ENCODE data around the gene UBE2E1.
A peak's percentile ranks its signal among the peaks of the same experiment; 100 is the strongest.

UBE2E1 gene

DNA sequence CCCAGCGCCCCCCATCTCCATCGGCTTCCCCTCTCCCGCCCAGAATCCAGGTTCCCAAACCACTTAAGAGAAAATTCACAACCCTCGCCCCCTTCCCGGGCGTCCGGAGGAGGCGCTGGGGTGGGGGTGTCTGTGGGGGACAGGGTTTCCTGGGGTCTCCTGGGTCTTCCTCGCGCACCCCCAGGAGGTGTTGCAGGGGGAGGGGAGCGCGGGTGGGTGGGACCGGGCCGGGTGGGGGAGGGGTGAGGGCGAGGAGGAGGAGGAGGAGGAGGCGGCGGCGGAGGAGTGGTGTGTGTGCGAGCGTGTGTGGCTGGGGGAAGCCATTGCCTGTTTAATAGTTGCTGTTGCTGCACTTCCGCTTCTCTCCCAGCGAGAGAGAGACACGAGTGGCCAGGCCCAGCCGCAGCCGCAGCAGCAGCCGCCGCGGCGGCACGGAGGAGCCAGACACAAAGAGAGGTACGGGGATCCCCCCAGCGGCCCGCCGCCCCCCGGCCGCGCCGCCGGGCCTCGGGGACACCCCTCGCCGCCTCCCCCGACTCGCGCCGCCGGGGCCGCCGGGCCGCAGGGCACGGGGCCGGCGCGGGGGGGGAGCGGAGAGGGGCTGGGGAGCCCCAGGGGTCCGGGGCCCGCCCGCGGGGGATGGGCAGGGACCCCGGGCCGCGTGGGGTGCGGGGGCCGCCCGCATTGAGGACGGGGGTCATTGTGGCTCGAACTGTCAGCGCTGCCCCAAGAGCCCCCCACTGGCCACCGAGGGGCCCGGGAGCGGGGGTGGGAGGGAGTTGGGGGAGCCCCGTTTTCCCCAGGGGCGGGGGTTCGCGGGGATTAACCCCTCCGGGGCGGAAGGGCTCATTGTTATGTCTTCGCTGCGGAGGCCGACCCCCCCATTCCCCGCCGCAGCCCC is at the start of gene UBE2E1:
UBE2E1 (plus strand) TSS at position 323 of the 901 bp plus-strand sequence. CDS start 1,315 bp downstream, outside the sequence.
- peak in 1 of 3 donors; percentile 47 for DNase-seq (ENCODE audit: low read depth in 2 of 3, low spot score in 1 of 3)

DNA sequence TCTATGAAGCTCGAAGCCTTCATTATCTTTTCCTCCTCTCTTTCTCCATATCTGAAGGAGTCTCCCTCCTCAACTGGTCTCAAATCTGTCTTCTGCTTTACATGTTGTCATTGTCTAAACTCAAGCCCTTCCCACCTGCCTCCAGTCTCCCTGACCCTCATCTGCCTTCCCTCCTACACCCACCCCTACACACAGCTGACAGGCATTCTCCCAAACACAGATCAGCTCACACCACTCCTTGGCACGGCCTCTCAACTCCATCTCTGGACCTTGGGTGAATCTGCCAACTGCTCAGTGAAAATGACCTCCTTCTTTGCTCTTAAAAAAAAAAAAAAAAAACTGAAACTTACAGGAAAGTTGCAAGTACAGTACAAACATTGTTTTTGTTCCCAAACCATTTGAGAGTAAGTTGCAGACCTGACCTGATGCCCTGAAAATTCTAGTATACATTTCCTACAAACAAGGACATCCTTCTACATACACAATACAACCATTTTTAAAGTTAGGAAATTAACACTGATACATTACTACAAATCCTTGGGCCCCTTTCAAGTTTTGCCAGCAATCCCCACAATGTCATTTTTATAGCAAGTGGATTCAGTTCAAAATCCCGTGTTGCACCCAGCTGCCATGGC is 49.4 kb upstream of the UBE2E1 start:
- DNase-seq (ENCODE audit: low read depth in 2 of 3, low spot score in 1 of 3), result no peak

DNA sequence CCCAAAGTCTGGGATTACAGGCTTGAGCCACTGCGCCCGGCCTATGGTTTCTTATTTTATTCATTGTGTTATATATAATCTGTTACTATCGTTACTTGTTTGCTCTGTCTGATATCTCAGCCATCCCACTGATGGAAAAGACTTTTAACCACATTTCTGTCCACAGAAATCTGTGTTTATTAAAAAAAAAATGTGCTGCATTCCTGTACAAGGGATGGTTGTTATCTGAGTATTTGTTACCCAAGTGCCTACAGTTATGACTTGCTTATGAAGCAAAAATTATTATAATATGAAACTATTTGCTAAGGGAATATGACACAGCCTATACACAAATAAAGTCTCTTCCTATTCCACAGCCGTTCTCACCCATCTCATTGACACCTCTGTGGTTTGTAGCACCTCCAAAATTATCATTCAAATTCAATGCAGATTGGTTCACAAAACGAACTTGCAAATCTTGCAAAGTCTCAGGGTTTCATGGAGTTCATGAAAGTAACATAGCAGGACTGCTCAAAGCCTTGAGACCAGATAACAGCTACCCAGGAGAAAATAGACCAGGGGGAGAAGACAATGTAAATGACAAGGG is 47.4 kb upstream of the UBE2E1 start:
- no peak for DNase-seq (ENCODE audit: low read depth in 2 of 3, low spot score in 1 of 3)

DNA sequence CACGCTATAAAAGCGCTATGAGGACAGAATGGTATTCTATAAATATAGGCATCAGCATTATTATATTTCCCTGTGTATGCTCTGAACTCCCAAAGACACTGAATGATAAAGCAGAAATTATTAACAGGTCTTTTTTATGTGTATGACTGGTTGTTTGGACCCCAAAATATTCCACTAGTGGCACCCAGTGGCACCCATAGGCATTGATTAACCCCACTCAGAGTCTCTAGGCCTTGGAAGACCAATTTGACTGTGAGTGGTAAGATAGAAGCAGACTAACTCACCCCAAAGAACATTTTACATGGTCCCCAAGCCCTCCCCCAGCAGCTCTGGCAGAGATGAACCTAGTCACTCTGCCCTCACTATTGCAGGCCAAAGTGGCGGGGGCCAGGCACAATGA is 45.4 kb upstream of the UBE2E1 start:
- no peak for DNase-seq (ENCODE audit: low read depth in 2 of 3, low spot score in 1 of 3)

DNA sequence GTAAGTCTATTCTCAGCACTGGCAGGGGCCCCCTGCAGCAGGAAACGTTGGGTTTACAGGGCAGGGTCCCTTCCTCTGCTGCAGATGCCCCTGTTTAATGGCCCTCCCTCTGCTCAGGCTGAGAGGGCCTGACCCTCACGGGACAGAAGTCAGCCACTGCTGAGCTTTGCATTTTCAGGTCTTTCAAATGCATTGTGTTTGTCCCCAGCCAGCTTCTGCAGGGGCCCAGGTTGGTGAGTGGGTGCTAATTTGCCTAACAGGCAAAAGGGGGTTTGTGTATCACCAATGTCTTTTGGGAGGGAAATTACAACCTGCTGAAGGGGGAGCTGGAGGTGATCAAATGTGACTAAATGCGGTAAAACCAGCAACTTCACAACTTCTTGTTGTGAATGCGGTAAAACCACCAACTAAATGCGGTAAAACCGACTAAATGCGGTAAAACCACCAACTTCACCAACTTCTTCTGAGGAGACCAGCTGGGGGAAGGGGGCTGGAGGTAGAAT is 44.8 kb upstream of the UBE2E1 start:
- DNase-seq (ENCODE audit: low read depth in 2 of 3, low spot score in 1 of 3), result no peak

DNA sequence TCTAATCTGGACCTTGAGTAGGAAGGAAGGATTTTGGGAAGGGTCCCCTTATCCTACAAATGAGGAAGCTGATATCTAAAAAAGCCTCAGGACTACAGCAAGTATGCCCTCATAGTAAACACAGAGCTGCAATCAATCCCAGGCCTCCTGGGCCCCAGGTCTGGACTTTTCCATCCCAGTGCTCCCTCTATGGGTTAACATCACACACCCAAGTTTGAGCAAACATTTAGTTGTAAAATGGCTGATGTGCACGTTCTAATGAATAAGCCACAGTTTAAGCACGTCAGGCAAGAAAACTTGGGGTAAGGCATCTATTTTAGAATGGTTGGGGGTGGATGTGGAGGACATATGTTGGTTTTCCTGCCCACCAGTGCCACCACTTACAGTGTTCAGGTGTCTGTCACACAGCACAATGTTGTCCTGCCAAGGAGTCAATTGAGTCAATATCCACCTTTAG is 44.3 kb upstream of the UBE2E1 start:
- no peak for DNase-seq (ENCODE audit: low read depth in 2 of 3, low spot score in 1 of 3)

DNA sequence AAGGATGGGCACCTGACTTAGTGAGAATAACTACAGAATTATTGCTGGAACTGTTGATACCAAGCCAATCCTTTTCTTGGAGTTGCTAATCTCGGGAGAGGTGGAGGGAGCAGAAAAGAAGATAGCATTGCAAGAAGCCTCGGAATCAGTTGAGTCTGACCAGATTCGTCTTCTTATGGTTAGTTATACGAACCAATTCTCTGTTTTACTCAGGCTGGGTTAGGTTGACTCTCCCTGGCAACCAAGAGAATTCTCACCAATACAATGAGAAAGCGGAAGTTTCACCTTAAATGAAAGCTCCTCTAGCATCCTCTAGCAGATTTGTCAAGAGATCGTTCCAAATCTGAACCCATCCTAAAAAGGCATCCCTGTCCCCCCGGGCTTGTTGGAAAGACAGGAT is 43.5 kb upstream of the UBE2E1 start:
- DNase-seq (ENCODE audit: low read depth in 2 of 3, low spot score in 1 of 3), result no peak

DNA sequence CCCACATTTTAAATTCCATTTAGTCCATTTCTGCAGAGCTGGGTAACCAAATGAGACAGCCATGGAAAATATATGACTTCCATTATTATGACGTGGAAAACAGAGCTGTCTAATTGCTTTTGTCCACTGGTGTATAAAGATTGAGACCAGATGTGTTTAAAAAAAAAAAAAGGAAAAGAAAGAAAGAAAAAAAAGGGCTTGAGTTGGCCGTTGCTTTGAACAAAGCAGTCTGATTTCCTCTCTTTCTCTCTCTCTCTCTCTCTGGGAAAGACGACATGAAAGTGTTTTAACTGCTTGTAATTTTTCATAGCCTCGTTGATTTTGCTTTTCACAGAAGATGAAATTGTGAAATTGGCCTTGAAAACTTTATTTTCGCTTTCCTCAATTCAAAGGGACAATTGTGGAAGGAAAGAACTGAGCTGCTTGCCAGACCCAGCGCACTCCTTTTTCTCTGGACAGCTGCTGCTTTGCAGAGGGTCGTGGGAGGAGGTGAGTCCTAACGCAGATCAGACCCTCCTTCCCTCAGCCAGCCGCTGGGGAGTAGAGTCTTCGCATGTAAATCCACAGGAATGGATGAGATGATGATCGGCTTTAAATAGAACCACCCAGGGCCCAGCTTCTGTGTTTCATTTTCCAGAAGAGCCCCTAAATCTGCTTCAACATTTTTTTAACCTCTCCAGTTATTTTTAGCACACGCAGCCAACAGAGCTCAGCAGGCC is 42.8 kb upstream of the UBE2E1 start:
- DNase-seq (ENCODE audit: low read depth in 2 of 3, low spot score in 1 of 3), result no peak

DNA sequence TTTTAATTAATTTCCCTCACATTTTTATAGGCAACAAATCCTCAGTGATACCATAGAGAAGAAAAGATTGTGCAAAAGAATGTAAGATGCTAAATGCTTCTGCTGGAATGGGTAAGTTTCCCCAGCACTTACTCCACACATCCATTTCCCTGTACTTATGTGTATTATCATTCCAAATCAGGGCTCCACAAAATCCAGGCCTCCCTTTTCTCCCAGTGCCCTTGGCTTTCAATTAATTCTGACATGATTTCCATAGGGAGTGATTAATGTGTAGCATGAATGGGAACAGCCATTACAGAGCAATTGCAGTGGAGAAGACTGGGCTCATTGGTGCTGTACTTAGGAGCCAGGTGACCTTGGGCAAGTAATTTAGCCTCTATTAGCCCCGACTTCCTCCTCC is 41.3 kb upstream of the UBE2E1 start:
- no peak for DNase-seq (ENCODE audit: low read depth in 2 of 3, low spot score in 1 of 3)

DNA sequence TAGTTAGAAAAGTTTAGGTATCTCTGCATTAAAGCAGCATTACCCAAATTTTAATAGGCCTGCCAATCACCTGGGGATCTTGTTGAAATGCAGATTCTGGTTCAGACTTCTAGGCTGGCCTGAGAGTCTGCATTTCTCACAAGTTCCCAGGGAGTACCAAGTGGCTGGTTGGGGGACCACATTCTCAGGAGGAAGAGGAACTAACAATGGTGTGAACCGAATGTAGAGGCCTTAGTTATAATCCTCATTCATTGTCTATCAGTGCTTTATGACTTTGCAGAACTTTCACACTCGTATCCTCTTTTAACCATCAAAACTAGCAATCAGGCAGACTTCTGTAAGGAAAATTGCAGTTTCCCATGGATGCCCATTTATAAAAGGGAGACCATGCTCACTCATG is 38.2 kb upstream of the UBE2E1 start:
- DNase-seq (ENCODE audit: low read depth in 2 of 3, low spot score in 1 of 3), result no peak

DNA sequence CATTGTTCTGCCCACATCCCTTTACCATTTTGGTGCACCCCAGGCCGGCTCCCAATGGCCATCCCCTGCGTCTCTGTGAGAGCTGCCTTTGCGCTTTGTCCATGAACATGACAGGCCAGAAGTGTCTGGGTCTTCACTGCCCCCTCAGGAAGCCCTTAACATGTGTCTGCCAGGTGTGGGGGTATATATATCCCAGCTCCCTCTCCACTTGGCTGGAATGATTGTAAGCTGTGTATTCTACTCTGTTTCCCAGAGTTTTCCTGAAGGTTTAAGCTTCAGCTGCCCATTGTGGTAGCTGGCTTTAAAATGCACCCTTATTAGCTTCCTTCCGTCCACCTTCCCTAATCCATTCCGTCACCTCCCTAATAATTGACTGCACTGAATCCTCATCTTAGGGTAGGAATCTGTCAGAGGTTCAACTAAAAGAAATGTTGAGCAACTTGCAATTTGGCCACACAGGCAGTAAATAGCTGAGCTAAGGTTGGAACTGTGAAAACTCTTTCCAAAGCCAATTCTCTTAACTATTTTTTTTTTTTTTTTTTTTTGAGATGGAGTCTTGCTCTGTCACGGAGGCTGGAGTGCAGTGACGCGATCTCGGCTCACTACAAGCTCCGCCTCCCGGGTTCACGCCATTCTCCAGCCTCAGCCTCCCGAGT is 30.4 kb upstream of the UBE2E1 start:
- DNase-seq (ENCODE audit: low read depth in 2 of 3, low spot score in 1 of 3), result no peak

DNA sequence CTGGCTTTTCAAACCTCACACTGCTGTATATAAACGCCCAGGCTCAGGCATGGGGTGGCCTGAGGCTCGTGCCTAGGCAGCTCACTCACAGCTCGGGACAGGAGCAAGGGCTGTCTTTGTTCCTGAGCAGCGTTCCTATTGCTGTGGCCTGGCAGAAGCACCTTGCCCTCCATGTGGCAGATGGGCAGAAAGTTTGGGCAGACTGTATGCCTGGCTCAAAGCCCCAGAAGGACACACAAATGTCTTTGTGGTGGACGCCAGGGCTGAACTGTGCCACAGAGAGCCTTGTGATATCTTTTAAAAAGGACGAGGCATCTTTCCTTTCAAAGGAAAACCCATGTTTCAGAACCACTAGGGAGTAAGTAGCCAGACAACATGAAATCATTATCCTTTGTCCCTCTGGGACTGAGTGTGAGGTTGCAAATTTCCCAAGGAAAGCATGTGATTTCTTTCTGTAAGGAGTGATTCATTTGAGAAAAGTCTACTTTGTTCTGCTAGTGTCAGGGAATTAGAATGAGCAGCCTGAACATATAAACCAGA is 29.3 kb upstream of the UBE2E1 start:
- no peak for DNase-seq (ENCODE audit: low read depth in 2 of 3, low spot score in 1 of 3)

DNA sequence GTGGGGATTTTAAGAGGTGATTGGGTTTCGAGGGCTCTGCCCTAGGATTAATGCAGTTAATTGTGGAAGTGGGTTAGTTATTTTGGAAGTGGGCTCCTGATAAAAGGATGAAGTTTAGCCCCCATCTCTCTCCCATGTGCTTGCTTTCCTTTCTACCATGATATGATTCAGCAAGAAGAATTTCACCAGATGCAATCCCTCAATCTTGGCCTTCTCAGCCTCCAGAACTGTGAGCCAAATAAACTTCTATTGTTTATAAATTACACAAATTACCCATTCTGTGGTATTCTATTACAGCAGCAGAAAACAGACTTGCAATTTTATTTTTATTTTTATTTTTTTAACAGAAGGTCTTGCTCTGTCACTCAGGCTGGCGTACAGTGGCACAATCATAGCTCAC is 27.3 kb upstream of the UBE2E1 start:
- DNase-seq (ENCODE audit: low read depth in 2 of 3, low spot score in 1 of 3), result no peak

DNA sequence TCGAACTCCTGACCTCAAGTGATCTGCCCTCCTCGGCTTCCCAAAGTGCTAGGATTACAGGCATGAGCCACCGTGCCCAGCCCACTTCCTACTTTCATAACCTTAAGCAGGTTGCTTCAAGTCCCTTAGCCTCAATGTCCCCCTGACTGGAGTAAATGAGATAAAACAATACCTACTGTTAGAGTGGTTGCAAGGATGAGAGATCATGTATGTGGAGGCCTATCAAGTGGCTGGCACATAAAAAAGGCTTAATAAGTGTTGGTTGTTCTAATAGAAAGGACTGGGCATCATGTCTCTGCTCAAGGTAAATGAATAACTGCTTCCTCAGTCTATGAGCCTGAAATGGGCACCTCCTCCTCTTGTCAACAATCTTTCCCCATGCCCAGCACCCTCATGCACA is 25.9 kb upstream of the UBE2E1 start:
- DNase-seq (ENCODE audit: low read depth in 2 of 3, low spot score in 1 of 3), result no peak

DNA sequence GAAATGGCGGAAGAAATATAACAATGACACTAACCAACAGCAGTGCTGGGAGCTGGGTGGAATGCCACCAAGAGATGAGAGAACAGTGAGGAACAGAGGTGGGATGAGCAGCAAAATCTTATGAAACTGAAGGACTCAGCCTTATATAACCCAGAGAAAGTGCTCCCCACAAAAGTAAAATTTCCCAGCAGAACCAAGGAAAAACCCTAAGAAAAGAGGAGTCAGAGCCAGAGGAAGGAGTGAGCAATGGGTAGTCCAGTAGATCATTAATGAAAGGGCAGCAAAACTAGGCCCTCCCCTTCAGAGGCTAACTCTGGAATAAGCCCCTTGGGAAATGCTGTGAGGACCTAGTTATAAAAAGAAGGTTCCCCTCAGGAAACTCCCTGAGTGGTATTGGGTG is 24.7 kb upstream of the UBE2E1 start:
- no peak for DNase-seq (ENCODE audit: low read depth in 2 of 3, low spot score in 1 of 3)

DNA sequence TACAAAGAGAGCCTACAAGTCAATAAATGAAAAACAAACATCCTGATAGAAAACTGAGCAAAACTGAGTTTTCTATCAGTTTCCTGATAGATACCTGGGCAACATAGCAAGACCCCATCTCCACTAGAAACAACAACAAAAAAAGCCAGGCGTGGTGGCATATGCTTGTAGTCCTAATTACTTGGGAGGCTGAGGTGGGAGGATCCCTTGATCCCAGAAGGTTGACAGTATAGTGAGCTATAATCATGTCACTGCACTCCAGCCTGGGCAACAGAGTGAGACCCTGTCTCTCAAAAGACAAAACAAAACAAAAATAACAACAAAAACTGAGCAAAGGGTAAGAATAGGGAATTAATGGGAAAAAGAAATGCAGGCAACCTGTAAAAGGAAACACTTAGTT is 23.9 kb upstream of the UBE2E1 start:
- no peak for DNase-seq (ENCODE audit: low read depth in 2 of 3, low spot score in 1 of 3)

DNA sequence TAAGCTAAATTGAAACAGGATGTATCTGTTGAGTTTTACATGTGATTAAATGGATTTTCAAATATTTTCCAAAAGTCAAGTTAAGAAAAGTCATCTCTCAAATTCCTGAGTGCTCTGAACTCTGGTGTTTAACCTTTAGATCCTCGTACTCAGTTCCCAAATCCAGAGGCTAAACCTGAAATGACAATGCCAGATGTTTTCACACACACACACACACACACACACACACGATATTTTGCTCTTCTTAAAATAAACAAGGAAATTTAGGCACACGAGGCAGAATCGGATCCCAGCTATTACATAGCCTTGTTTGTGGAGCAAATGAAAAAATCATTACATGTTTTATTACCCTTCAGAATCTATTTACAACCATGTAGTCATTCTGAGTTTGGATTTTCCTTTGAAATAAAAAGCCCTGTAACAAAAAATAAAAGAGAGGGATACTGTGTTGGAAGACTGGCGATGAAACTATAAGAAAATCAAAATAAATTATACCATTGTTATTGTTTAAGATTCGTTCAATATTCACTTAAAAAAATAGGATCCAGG is 20.6 kb upstream of the UBE2E1 start:
- DNase-seq (ENCODE audit: low read depth in 2 of 3, low spot score in 1 of 3), result no peak

DNA sequence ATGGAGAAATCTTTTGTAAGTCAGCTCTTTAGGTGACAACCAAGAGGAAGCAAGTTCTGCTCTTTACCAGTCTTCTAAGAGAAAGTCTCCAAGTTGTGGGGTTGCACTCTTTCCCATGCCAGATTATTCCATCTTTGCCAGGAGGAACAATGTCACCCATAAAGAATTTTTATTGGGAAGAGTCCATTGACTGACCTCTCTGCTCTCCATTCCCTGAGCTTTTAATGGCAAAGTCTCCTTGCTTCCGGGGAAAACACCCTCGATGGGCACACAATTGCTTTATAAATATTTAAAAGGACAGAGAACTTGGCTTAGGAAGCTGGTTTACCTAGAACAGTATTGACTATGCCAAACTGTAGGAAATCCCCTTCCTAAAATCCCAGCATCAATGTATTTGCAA is 19.9 kb upstream of the UBE2E1 start:
- no peak for DNase-seq (ENCODE audit: low read depth in 2 of 3, low spot score in 1 of 3)

DNA sequence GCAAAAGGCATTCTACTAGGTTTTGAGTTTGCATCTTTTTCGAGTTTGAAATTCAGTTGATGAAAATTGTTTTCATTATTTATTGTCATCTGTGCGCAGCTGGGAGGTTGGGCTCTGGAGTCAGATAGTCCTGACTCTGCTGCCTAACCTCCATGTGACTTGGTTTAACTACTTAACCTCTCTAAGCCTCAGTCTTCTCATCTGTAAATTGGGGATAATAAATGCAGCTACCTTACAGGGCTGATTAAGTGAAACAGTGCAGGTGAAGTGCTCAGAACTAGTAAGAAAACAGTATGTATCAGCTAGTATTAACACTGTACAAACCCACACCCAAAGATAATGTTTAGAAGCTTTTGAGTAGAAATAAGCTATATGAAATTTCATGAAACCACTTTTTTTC is 14.1 kb upstream of the UBE2E1 start:
- DNase-seq (ENCODE audit: low read depth in 2 of 3, low spot score in 1 of 3), result no peak

DNA sequence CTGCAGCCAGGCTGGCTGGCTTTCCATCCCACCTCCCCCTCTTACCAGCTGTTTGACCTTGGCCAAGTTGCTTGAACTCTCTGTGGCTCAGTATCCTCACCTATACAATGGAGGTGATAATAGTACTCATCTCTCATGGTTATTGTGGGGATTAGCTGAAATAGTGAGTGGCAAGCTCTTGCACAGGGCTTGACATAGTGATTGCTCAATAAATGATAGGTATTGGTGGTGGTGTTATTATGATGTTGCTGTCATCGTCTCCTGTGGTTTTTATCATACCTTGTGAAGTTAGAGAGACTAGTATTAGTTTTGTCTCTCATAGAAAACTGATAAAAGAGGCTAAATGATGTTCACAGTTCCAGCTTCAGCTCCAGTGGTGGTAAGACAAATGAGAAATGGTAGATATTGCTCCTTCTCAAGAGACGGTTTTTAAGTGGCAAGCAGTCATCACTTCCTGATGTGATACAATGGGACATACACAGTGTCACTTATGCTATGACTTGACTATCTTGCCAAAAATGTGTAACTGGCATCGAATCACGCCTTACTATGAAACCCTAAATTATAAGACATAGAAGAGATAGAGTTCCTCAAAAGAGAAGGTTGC is 12.1 kb upstream of the UBE2E1 start:
- no peak for DNase-seq (ENCODE audit: low read depth in 2 of 3, low spot score in 1 of 3)
